Stomach (tissue), 9 donors: ENCODE measurements around the gene PPM1F. TPM values are rescaled to one million over a fixed set of nuclear protein-coding genes. Genes with fewer than 3 reads are reported as not detected.
A peak's percentile ranks its signal among the peaks of the same experiment; 100 is the strongest.

Experiments used
- DNase-seq, 2 donors: peaks; one replicate each; pipeline versions ENCODE4 v3.0.0 to v3.0.0-alpha.2; 2013 to 2019
- H3K27ac ChIP-seq, 5 donors: fragments of 200-600 bp in 4 of 5; sonication (generic) in 4 of 5; one replicate each; pipeline ENCODE4 v1.5.1; 2013 to 2019; ENCODE audit warnings: mild to moderate bottlenecking in 1 of 5, moderate library complexity in 1 of 5
- H3K27me3 ChIP-seq, 3 donors: fragments of 200-600 bp; sonication (generic); one replicate each; pipeline ENCODE4 v1.5.1; 2017 to 2019; ENCODE audit warnings: mixed run types in 1 of 3
- H3K36me3 ChIP-seq, 4 donors: fragments of 200-600 bp; sonication (generic); 1 replicate in 3 of 4; 2 replicates in 1 of 4; pipeline ENCODE4 v1.5.1; 2016 to 2019
- H3K4me1 ChIP-seq, 4 donors: fragments of 200-600 bp; sonication (generic); one replicate each; pipeline ENCODE4 v1.5.1; 2016 to 2019
- H3K4me3 ChIP-seq, 4 donors: fragments of 200-600 bp; sonication (generic) in 3 of 4; one replicate each; pipeline ENCODE4 v1.5.1; 2016 to 2019; ENCODE audit warnings: mild to moderate bottlenecking in 1 of 4
- H3K9me3 ChIP-seq, 4 donors: fragments of 200-600 bp; sonication (generic); one replicate each; pipeline ENCODE4 v1.5.1; 2016 to 2019
- EP300 ChIP-seq: sonication (generic); formaldehyde crosslinking; IDR thresholded peaks from one replicate; pipeline ENCODE4 v1.6.1; 2017; ENCODE audit warnings: antibody characterized with exemption
- POLR2A ChIP-seq, 4 donors: fragments of 450-650 bp; IDR thresholded peaks; one replicate each; pipeline ENCODE4 v1.6.1; 2016; ENCODE audit warnings: antibody characterized with exemption in 4 of 4, control low read depth in 2 of 4, mild to moderate bottlenecking in 1 of 4, moderate library complexity in 1 of 4
- POLR2AphosphoS5 ChIP-seq, 3 donors: sonication (generic); formaldehyde crosslinking; IDR thresholded peaks; one replicate each; pipeline ENCODE4 v1.6.1; 2016; ENCODE audit warnings: antibody characterized with exemption in 3 of 3
- WGBS, 5 donors: extraction: QIAGEN DNeasy Blood & Tissue Kit in 3 of 5; methylation state at CpG; one replicate each; pipeline versions ENCODE4 v1.1.5 to v1.1.7; 2013 to 2018; 5-methylcytosine and 5-hydroxymethylcytosine counted together
- intact Hi-C: fragments of 100-400 bp; cut with DNase I; formaldehyde crosslinking; loops from one replicate; pipeline ENCODE4 v1.15.1; 2023; ENCODE audit warnings: low total_unique reads
- polyA plus RNA-seq, 3 donors: library from polyadenylated mRNA; stranded (reverse); fragments of 200-250 nt; gene quantifications; one replicate each; pipeline ENCODE4 v1.2.3, GENCODE V29; 2013
- total RNA-seq, 5 donors: library from RNA; depleted of rRNA; stranded (reverse); fragments of >200 nt; gene quantifications; one replicate each; pipeline versions ENCODE4 v1.1.0 to v1.2.3, GENCODE V29; 2014 to 2016
- TF ChIP-seq, protein P1 (sequence below), 7 experiments: fragments of 450-650 bp in 4 of 7; fragments of 200-600 bp in 3 of 7; sonication (generic) in 3 of 7; IDR thresholded peaks; one replicate each; pipeline ENCODE4 v1.5.1; 2016 to 2019; ENCODE audit warnings: antibody characterized with exemption in 7 of 7, control low read depth in 2 of 7, mild to moderate bottlenecking in 1 of 7
- donor health status: healthy with polysubstance abuse.
- donor health status: Bipolar disorder and iron deficiency.
- donor health status: healthy.

The PPM1F gene
- total and polyA plus RNA-seq, 8 donors, result 6.7 to 285 (median 16.8) TPM

DNA sequence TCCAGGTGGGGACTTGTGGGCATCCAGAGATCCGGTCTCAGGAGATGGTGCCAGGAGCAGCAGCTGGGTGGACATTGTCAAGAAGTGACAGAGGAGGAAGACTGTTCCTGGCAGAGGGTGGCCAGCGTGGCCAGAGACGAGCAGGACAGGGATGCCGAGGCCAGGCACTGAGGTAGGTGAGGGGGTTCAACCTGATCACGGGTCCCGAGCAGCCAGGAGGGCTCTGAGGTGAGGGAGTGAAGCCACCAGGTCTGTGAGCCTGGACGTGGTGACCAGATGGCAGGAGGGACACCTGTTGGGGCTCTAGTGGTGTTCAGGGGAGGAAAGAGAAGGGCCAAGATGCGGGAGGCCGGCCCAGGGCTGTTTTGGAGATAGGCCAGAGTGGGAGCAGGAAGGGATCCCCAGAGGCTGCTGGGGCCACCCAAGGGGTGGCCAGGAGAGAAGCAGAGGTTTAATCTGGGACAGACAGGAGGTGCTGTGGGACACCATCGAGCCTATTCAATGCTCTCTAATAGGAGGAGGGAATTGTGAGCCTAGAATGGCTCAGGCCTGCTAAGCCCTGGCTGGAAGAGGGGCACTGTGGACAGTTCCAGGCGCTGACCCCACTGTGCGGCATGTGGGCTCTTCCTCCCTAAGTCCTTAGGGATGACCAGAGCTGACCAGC, 6.3 kb downstream of the PPM1F start:
- TF ChIP-seq POLR2A (IDR thresholded peaks at IDR 0.05), result no peak
- TF ChIP-seq EP300, result no peak
- TF ChIP-seq, protein P1, sequence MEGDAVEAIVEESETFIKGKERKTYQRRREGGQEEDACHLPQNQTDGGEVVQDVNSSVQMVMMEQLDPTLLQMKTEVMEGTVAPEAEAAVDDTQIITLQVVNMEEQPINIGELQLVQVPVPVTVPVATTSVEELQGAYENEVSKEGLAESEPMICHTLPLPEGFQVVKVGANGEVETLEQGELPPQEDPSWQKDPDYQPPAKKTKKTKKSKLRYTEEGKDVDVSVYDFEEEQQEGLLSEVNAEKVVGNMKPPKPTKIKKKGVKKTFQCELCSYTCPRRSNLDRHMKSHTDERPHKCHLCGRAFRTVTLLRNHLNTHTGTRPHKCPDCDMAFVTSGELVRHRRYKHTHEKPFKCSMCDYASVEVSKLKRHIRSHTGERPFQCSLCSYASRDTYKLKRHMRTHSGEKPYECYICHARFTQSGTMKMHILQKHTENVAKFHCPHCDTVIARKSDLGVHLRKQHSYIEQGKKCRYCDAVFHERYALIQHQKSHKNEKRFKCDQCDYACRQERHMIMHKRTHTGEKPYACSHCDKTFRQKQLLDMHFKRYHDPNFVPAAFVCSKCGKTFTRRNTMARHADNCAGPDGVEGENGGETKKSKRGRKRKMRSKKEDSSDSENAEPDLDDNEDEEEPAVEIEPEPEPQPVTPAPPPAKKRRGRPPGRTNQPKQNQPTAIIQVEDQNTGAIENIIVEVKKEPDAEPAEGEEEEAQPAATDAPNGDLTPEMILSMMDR (IDR thresholded peaks at IDR 0.05), result no peak
- TF ChIP-seq POLR2AphosphoS5 (IDR thresholded peaks at IDR 0.05), result no peak

DNA sequence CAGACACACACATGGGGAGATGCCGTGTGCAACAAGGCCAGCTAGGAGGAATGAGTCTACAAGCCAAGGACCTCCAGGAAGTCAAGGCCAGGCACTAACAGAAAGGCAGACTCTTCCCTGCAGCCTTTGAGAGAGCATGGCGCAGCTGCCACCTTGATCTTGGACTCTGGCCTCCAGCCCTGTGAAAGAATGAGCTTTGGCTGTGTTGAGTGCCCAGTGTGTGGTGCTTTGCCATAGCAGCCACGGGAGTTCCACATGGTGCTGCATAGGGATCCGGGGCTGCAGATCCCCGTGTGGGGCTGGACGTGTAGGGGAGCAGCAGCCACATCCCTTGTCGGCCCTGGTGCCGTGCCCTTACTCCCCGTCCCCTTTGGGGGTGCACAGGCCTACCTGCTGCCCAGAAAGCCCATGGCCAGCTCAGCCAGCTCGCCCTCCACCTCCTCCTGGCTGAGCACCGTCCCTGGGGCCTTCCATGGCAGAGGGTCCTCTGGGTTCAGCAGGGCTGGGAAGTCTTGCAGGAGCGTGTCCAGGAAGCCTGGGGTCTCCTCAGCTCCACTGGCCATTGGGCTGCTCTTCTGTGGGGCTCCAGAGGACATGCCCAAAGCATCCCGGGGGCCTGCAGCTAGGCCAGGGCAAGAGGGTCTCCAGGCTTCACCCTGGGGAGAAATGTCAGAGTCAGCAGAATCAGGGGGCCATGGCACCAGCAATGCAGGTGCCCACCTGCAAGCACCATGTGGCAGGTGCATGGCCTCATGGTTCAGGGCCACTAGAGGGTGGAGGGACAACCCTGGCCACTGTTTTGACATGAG, 7.0 kb downstream of the PPM1F start:
- intact Hi-C loops, result no loop called here
- peak overlapping the region in 3 of 5 donors; percentile 45 to 80 (median 74) for H3K27ac ChIP-seq

More for the DNA sequence above, 6.3 kb downstream of the PPM1F start:
- Histone ChIP-seq H3K4me1 (peaks cover 25 to 85% (median 61%) of the 10 kb centered on the region in 4 donors), H3K9me3 (no peaks in the 10 kb centered on the region), H3K27me3 (no peaks in the 10 kb centered on the region), H3K27ac (peak overlapping the region in 4 of 5 donors; percentile 45 to 80 (median 76)), H3K4me3 (no peak overlapping the region), H3K36me3 (peaks cover 8 to 33% (median 22%) of the 10 kb centered on the region in 4 donors)
- DNase-seq, result no peak
- 82 to 90% (median 87%) methylated on average over 12 of the region's 12 CpGs for WGBS, 5 donors
- intact Hi-C loops, result no loop called here

DNA sequence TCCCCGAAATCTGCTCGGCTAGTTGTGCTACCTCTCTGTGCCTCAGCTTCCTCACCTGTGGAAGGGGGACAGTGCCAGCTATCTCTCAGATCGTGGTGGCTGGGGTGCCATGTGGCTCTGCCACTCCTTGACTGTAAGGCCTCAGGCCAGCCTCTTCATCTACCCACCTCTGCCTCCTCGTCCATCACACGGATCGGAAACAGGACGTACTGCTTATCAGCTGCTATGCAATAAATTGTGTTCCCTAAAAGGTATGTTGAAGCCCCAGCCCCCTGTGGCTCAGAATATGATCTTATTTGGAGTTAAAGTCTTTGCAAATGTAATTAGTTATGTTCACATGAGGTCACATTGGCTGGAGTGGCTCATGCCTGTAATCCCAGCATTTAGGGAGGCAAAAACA, 7.8 kb downstream of the PPM1F start:
- H3K36me3 ChIP-seq, result peaks cover 8 to 41% (median 28%) of the 10 kb centered on the region in 4 donors
- no peak overlapping the region for H3K4me3 ChIP-seq
- peaks cover 25 to 89% (median 64%) of the 10 kb centered on the region in 4 donors for H3K4me1 ChIP-seq
- no peak for TF ChIP-seq POLR2AphosphoS5 (IDR thresholded peaks at IDR 0.05)
- no peak for TF ChIP-seq POLR2A (IDR thresholded peaks at IDR 0.05)
- no peak for TF ChIP-seq EP300
- TF ChIP-seq, protein P1 (IDR thresholded peaks at IDR 0.05), result no peak
- no peaks in the 10 kb centered on the region for H3K27me3 ChIP-seq
- H3K27ac ChIP-seq, result peak overlapping the region in 3 of 5 donors; percentile 22 to 95 (median 74)
- no peaks in the 10 kb centered on the region for H3K9me3 ChIP-seq
- no peak for DNase-seq
- WGBS, 5 donors, result 78 to 88% (median 84%) methylated on average over 7 of the region's 7 CpGs
- intact Hi-C loops, result loop anchor here (5.0 kb wide), 1 partner anchor 233 kb away; no protein-coding TSS in a partner anchor

More for the DNA sequence above, 7.0 kb downstream of the PPM1F start:
- no peak overlapping the region for H3K4me3 ChIP-seq
- 86 to 96% (median 88%) methylated on average over 1 to 13 of the region's 13 CpGs for WGBS, 5 donors
- TF ChIP-seq POLR2AphosphoS5 (IDR thresholded peaks at IDR 0.05) (no peak), EP300 (no peak)
- H3K36me3 ChIP-seq, result peaks cover 8 to 40% (median 27%) of the 10 kb centered on the region in 4 donors
- no peak for DNase-seq
- H3K9me3 ChIP-seq, result no peaks in the 10 kb centered on the region
- peaks cover 25 to 88% (median 62%) of the 10 kb centered on the region in 4 donors for H3K4me1 ChIP-seq
- H3K27me3 ChIP-seq, result no peaks in the 10 kb centered on the region

DNA sequence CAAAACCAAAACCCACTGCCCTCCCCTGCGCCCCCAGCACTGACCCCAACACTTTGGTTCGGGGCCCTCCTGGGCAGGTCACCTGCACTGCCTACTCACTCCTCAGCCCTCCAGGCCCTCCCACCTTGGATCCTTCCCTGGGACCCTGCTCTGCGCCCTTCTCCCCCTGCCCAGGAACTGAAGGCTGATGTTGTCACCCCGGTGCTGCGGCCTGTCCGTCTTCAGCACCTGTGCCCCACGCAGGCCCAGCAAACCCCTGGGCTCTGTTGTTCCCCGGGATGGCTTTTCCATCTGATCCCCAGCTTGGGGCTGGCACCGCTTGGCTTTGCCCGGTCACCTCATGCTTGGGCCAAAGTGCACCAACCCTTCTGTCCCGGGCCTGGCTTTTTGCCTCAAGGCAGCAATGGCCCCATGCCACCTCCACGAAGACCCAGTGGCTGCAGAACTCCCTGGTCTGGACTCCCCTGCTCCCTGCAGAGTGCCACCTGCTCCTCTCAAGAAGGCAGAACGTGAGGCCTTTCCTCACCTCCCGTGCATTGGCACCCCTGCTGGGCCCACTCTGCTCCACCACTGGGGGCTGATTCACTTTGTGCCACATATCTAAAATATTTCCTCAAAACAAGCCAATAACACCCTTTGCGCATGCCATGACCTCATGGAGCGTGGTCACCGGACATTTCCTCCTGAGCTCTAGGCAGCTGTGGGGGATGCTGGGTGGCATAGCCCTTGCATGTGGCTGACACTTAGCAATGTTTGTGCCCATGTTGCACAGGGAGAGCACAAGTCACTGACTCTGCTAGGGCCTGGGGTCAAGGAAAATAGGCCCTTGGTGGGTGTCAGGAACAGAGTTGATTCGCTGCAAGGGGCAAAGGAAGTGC, 8.8 kb downstream of the PPM1F start:
- no peak overlapping the region for H3K4me3 ChIP-seq
- WGBS, 5 donors, result 85 to 93% (median 88%) methylated on average over 18 of the region's 18 CpGs
- H3K27me3 ChIP-seq, result no peaks in the 10 kb centered on the region
- H3K27ac ChIP-seq, result peak overlapping the region; percentile 25 to 97 (median 95)
- TF ChIP-seq POLR2A (IDR thresholded peaks at IDR 0.05) (no peak), EP300 (no peak), POLR2AphosphoS5 (IDR thresholded peaks at IDR 0.05) (no peak)
- H3K4me1 ChIP-seq, result peaks cover 35 to 89% (median 69%) of the 10 kb centered on the region in 4 donors
- intact Hi-C loops, result loop anchor here (5.0 kb wide), 1 partner anchor 232 kb away; no protein-coding TSS in a partner anchor
- no peak for DNase-seq
- H3K36me3 ChIP-seq, result peaks cover 8 to 41% (median 28%) of the 10 kb centered on the region in 4 donors
- no peaks in the 10 kb centered on the region for H3K9me3 ChIP-seq
